GM18951 (cell line): ENCODE data around the gene CPNE7.

ENCODE experiments used
- POLR2A ChIP-seq: IDR thresholded peaks from 4 replicates; pipeline ENCODE4 v1.6.1; 2011; ENCODE audit warnings: mild to moderate bottlenecking; ENCODE audit not compliant: insufficient read length, insufficient read depth; ENCODE audit errors: extremely low read depth
- in situ Hi-C: fragments of 300-500 bp; cut with MboI; formaldehyde crosslinking; loops from one replicate; pipeline ENCODE4 v1.12.0; 2022; ENCODE audit warnings: low sequenced_read_pairs, mixed read lengths, inconsistent platforms; ENCODE audit not compliant: unreplicated experiment

CPNE7 gene

DNA sequence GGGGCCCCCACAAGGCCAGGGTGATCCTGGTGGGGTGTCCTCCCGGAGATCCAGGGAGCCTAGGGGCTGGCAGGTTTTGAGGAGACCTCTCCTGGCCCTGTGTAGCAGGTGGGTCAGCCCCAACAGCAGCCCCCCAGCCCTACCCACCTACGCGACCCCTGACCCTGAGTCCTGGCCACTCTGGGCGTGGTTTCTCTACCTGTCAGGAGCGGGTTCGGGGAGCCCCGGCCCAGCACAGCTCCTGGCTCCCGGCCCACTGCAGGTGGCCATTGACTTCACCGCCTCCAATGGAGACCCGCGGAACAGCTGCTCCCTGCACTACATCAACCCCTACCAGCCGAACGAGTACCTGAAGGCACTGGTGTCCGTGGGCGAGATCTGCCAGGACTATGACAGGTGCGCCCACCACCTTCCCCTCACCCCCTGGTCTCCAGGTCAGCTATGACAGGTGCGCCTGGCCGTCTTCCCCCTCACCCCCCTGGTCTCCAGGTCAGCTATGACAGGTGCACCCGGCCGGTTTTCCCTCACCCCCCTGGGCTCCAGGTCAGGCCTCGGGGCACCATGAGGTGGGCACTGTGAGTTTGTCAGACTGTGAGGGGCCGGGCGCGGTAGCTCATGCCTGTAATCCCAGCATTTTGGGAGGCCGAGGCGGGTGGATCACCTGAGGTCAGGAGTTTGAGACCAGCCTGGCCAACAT, 13.0 kb downstream of the CPNE7 start:
- in situ Hi-C loops: no loop called here
- no peak for TF ChIP-seq POLR2A

DNA sequence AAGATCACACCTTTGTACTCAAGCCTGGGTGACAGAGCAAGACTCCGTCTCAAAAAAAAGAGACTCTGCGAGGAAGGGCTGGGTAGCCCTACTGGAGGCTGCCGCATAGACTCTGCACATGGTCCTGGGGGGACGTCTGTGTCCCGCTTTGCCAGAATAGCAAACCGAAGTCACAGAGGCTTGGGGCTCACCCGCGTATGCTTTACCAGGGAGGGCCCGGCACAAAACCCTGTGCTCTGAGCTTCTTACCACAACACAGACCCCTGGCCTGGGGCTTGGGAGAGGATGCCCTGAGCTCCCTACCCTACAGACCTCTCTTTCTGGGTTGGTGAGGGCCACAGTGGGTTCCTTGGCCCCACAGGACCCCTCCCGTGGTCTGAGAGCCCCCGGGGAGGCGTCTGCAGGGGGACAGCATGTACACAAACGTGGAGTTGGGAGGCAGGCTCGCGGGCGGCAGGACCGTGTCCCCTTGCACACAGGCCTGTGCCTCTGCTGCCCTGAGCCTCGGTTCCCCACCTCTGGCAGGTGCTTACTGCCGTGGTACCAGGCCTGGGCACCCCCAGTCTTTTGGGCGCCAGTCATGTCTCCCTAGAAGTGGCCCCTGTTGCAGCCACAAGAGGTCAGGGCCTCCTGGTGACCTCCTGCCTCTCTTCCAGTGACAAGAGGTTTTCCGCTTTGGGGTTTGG, 13.8 kb downstream of the CPNE7 start:
- TF ChIP-seq POLR2A: no peak
- in situ Hi-C loops: no loop called here

GRCh38 chr16:89593841-89594240, 18.3 kb downstream of the CPNE7 start:
- in situ Hi-C loops: no loop called here

GRCh38 chr16:89595330-89596060, 19.9 kb downstream of the CPNE7 start:
- TF ChIP-seq POLR2A: no peak
- in situ Hi-C loops: no loop called here

More at GRCh38 chr16:89593841-89594240, 18.3 kb downstream of the CPNE7 start:
- no peak for TF ChIP-seq POLR2A

DNA sequence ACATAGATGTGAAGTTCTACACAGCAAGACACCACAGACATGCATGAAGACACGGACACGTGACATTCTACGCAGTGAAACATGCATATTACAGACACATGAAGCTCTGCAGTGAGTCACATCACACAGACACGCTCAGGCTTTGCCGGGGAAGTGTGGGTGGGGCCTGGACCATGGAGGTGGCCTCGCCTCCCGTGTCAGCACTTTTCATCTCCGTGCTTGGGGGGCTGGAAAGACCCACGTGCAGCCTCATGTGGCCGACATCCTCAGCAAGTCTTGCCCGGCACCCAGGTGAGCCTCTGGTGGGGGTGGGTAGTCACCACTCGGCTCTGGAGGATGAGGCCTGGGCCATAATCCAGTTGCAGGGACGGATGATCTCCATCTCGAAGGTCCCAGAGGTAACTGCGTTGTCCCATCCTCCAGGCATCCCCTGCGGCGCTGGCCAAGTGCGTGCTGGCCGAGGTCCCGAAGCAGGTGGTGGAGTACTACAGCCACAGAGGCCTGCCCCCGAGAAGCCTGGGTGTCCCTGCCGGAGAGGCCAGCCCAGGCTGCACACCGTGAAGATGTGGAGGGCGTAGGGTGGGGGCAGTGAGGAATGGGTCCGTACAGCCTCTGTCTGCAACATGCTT, 20.6 kb downstream of the CPNE7 start:
- no peak for TF ChIP-seq POLR2A
- in situ Hi-C loops: no loop called here

DNA sequence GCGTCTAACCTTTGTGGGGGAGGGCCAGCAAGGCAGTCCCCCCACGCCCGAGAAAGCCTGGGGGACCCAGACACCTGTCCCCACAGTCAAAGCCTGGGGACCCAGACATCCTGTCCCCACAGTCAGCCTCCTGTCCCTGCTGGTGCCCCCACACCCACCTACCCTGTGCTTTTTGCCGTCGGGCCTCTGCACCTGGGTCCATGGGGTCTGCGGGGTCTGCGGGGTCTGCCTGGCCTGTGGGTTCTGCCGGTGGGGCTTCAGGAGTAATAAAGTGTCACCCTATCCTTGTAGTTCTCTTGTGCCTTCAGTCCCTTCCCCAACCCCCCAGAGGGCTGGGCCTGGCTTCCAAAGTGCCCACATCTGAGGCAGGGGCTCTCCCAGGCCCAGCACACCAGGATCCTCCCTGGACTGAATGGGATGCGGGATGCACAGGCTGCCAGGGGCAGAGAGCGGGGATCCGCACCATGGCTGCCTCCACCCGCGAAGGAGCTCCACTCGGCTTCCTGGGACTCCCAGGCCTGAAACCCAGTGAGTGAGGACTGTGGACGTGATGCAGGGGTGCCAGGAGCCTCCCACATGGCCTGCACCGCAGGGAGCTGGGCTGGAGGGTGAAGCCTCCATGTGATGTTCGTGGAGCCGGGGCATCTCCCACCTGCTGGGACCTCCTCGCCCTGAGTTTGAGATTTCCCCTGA, 21.5 kb downstream of the CPNE7 start:
- in situ Hi-C loops: no loop called here
- TF ChIP-seq POLR2A: no peak

GRCh38 chr16:89598199-89598598, 22.6 kb downstream of the CPNE7 start:
- no peak for TF ChIP-seq POLR2A
- in situ Hi-C loops: no loop called here

DNA sequence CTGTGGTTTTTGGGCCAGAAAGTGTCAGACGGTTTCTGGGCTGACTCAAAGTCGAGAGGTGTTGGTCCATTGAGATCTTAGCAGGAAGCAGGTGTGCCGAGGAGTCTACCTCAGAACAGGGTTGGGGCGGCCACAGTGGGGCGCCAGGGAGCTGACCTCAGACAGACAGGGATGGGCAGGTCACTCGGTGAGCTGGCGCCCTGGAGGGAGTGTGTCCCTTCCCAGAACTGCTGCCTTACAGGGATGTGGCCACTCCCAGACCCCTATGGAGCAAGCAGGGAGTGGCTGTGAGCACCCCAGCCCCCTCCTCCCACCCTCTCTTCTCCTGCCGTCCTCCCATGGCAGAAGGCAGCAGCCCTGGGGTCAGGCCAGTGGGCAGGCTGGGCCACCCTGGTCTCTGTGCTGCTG, 23.9 kb downstream of the CPNE7 start:
- in situ Hi-C loops: no loop called here
- no peak for TF ChIP-seq POLR2A

GRCh38 chr16:89599902-89600301, 24.3 kb downstream of the CPNE7 start:
- in situ Hi-C loops: no loop called here
- no peak for TF ChIP-seq POLR2A

DNA sequence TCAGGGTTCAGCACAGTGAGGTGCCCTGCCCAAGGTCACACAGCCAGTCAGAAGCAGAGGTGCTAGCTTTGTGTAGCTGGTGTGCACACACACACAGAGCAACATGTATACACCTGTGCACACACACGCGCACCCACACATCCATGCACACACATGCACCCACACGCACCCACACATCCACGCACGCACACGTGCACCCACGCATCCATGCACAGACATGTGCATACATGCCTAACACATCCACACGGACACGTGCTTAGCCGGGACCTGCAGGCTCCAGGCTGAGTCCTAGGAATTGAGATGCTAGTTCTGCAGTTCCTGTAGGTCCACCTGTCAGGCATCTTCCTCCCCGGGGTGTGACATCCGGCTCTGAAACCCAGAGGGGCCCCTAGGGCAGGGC, 24.9 kb downstream of the CPNE7 start:
- TF ChIP-seq POLR2A: no peak
- in situ Hi-C loops: no loop called here

- TF ChIP-seq POLR2A: no peak
- in situ Hi-C loops: no loop called here
Observed at GRCh38 chr16:89600956-89601355, 25.4 kb downstream of the CPNE7 start.

- in situ Hi-C loops: no loop called here
- no peak for TF ChIP-seq POLR2A
Observed at GRCh38 chr16:89601906-89602272, 26.3 kb downstream of the CPNE7 start.
